RPMI7951 (cell line): ENCODE results near the gene ARHGDIG. TPM values are rescaled to one million over a fixed set of nuclear protein-coding genes. Genes with fewer than 3 reads are reported as not detected.
A peak's percentile ranks its signal among the peaks of the same experiment; 100 is the strongest.
"Not testable (repeated sequence)": the region's sequence is repeated elsewhere in the genome, so short reads cannot be mapped to it uniquely, and the experiment has no call there.

Experiments used
- DNase-seq: peaks from one replicate; pipeline ENCODE4 v3.0.0-alpha.2; 2012; ENCODE audit warnings: low read depth
- total RNA-seq: library from RNA; depleted of rRNA; stranded (reverse); fragments of >200 nt; shearing (Covaris generic); gene quantifications from 2 replicates; pipeline ENCODE4 v1.2.3, GENCODE V29; 2014

The ARHGDIG gene
- total RNA-seq, 1 experiment from 2014 or later, result not detected

DNA sequence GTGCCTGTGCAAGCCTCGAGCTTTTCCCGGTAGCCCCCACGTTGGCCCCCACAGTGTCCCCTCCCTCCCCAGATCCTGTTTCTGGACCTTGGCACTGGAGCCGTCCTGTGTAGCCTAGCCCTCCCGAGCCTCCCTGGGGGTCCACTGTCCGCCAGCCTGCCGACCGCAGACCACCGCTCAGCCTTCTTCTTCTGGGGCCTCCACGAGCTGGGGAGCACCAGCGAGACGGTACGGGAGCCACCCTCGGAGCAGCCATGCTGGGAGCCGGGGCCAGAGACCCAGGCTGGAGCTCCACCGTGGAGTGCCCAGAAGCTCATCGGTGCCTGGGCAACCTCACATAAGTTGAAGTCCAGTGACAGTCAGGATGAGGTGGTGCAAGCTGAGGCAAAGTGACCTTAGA is 16.4 kb upstream of the ARHGDIG start:
- DNase-seq, result no peak

DNA sequence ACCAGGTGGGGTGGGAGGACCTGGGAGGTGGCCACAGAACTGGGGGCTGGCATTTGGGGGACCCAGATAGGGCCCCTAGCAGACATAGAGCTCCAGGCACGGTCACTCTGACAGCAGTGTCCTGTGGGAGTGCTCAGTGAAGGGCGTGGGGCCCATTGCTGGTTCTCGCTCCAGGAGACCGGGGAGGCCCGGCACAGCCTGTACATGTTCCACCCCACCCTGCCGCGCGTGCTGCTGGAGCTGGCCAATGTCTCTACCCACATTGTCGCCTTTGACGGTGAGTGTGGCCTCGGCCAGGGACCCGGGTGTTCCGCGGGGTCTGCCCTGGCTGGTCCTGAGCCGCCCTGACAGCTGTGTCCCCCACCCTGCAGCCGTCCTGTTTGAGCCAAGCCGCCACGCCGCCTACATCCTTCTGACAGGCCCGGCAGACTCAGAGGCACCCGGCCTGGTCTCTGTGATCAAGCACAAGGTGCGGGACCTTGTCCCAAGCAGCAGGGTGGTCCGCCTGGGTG is 15.9 kb upstream of the ARHGDIG start:
- DNase-seq, result no peak

DNA sequence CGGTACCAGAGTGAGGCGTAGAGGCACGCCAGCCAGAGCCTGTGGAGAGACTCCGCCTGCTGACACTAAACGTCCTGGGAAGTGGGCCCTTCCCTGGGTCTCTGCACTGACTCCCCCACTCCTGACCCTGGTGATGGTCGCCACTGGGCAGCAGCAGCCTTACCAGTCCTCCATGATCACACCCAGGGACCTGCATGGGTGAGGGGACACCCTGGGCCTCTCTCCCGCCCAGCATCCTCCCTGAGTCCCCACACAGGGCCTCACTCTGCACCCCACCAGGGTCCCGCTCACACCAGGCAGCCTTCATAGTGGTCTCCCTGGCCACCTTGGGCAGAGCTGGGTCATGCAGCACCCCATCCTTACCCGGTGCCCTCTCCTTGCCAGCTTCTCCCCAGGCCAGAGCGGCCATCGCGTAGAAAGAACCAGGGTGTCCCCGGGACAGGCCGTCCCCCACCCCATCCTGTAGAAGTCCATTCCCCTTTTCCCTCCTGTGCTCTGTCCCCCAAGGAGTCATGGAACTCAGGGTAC is 15.3 kb upstream of the ARHGDIG start:
- DNase-seq, result no peak

DNA sequence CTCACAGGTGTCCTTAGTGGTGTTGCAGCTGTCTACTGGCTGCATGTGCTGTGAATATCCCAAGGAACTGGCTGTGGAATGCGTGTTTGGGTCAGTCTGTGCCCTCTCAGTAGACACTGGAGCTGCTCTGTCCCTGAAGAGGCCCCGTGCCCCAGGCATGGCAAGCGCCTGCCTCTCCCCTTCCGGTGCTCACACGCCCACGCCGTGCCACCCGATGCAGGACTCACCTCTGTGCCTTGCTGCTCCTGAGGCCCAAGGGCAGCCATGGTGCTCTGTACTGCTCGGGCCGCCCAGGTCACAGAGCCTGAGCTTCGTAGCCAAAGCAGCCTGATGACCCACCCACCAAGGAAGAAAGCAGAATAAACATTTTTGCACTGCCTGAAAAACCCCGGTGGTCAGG is 14.7 kb upstream of the ARHGDIG start:
- DNase-seq, result peak; percentile 11

DNA sequence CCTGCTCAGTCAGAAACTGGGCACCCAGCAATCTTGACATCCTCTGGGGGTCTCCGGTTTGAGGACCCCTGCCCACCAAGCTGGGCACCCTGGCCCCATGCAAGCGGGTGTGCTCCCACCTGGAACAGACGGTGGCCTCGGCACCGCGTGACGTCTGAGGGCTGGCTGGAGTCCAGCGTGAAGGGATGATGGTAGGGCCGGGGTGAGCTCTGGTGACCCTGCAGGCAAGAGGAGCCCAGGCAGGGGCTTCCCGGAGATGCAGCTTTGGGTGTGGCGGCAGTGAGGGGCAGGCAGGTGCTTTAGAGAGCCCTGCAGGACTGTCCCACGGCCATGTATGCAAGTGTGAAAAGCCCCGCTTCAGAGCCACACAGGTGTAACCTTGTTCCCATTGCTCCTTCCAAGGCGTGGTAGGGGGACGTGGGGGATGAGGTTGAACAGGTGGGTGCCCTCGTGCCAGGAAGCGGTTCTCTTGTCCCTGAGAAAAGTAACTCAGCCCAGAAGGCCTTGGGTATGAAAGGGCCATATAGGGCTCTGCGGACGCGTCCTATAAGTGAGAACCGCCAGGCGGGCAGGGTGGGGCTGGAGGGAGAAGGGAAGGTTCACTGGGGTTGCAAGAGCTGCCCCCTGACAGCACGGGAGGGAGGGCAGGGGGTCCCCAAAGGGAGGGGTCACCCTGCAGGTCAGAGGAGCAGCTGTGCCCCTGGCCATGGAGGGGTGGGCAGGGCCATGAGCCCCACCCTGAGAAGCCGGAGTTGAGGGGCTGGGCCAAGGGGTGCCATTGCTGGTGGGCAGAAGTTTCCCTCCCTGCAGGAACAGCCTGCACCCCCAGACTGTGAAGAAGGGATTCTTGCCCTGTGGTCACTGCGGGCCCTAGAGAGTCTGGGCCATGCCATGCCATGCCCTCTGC is 13.9 kb upstream of the ARHGDIG start:
- no peak for DNase-seq

DNA sequence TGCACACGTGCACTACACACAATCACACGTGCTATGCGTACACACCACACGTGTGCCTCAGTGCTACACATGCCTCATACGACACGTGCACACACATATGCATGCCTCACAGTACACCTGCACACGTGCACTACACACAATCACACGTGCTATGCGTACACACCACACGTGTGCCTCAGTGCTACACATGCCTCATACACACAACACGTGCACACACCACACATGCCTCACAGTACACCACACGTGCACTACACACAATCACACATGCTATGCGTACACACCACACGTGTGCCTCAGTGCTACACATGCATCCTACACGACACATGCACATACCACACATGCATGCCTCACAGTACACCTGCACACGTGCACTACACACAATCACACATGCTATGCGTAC is 12.8 kb upstream of the ARHGDIG start:
- not testable (repeated sequence) for DNase-seq

DNA sequence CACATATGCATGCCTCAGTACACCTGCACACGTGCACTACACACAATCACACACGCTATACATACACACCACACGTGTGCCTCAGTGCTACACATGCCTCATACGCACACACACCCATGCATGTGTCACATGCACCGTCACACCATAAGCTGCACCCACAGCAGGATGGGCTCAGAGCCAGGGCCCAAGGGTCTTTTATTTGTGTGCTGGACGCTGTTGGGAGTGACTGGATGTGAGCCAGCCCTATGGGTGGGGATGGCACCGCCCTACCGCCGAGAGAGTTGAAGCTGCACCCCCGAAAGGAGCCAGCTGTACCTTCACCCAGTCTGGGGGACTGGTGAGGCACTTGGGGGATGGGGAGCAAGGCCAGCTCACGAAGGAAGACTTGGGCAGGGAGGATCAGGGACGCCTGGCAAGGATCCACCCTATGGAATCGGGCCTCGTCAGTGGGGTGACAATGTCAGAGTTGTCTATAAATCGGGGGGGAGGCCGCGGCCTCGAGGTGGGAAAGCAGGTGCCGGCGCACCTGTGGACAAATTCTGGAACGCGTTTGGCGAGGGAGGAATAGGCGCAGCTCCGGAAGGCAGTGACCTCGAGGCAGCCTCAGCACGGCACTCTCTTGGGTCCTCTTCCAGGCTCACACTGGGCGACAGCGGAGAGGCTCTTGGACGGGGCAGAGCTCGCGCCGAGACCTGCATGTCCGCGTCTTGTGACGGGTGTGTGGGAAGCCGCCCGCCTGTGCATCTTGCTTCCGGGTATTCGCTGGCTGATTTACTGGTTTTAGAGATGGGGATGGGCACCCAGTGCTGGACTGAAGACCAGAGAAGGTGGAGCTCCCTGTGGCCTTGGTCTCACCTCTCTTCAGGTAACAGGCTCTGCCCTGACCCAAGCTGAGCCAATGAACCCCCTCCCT is 12.0 kb upstream of the ARHGDIG start:
- peak; percentile 3 for DNase-seq

DNA sequence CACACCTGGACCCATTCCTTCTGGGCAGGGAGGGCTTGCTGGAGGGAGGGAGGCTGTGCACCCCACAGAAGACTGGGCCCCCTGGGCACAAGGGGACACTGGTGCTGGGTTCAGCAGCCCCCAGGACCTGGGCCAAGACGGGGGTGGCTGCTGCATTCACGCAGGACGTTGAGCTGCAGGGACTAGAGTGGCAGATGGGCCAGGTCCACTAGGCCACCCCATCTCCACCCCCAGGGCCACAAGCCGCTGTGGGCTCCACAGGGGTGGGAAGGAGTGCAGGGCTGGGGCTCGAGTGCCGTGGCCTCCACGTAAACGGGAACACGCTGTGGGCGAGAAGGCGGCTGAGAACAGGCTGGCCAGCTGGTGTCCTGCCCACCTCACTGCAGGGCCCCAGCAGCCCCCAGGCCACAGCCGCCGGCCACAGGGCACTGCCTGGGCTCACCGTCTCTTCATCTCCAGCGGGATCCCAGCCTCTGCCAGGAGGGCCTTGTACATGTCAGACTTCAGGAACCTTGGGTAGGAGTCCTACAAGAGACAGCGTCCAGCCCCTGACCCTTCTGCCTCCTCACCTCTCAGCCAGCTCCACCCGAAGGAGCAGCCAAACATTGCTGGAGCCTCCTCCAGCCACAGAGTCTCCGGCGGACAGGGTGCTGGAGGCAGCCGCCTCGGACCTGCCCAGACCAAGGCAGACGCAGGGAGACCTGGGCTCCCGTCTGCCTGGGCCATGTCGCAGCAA is 11.2 kb upstream of the ARHGDIG start:
- DNase-seq, result no peak

DNA sequence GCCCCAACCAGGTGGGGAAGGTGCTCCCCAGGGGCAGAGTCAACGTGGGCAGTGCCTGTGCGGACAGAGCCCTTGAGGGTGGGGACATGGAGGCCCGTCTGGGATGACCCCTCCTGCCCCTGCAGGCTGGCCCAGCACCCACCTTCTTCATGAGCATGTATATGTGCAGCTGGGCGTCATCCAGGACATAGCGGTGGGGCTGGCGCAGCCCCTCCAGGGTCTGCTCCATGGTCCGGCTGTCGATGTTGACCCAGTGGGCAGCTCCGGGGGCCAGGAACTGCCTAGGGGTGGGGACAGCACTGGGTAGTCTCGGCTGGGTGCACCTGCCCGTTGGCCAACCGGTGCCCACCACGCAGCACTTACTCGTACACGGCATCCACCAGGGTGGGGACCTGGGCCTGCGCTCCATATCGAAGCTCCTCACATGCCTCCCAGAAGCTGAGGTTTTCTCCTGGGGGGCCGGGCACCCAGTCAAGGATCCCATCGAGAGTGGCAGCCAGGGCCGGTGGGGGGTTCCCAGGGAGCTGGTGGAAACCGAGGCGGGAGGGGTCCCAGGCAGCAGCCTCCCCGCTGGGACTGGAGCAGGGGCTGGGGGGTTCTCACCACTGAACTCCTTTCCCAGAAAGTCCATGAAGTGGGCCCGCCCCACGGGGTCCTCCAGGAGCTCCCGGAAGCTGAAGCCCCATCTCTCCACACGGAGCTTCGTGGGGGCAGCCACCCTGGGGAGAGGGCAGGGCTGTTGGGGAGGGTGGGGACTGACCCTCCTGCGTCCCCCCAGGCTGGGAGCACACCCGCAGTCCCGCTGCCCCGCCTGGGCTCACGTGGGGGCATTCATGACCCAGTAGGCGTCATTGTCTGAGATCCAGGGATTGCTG is 9.8 kb upstream of the ARHGDIG start:
- DNase-seq, result no peak

DNA sequence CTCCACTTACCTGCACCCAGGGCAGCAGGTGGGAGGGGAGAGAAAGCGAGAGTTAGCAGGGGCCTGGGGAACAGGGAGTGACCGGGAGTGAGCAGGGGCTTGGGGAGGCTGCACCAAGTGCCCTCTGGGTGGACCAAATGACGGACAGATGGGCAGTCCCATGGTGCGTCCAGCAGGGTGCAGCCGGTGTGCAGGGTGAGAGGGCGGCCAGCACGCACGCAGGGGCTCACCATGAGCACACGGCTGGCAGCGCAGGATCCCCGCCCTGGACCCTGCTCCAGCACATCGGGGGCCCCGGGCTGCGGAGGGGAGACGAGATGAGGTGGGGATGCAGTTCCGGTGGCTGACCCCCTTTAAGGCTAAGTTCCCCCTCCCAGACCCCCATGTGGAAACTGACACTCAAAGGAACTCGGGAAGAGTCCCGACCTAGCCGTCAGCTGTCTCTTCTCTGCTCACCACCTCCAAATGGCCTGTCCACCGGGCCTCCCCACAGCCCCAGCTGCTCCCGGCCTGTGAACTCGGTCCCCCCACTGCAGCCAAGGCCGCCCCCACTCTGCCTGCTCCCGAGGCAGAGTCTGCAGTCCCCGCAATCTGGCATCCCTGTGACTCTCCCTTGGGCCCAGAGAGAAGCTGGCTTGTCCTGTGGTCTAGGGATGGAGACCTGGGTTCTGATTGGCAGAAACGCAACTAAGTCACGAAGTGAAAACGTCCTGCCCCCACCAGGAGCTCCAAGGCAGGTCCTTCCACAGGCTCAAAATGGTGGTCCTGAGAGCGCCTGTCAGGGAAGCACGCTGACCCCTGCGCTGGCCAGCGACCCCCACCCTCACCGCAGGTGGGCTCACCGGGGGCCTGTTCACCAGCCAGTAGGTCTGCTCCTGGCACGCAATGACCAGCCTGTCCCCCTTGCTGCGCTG is 7.5 kb upstream of the ARHGDIG start:
- no peak for DNase-seq

DNA sequence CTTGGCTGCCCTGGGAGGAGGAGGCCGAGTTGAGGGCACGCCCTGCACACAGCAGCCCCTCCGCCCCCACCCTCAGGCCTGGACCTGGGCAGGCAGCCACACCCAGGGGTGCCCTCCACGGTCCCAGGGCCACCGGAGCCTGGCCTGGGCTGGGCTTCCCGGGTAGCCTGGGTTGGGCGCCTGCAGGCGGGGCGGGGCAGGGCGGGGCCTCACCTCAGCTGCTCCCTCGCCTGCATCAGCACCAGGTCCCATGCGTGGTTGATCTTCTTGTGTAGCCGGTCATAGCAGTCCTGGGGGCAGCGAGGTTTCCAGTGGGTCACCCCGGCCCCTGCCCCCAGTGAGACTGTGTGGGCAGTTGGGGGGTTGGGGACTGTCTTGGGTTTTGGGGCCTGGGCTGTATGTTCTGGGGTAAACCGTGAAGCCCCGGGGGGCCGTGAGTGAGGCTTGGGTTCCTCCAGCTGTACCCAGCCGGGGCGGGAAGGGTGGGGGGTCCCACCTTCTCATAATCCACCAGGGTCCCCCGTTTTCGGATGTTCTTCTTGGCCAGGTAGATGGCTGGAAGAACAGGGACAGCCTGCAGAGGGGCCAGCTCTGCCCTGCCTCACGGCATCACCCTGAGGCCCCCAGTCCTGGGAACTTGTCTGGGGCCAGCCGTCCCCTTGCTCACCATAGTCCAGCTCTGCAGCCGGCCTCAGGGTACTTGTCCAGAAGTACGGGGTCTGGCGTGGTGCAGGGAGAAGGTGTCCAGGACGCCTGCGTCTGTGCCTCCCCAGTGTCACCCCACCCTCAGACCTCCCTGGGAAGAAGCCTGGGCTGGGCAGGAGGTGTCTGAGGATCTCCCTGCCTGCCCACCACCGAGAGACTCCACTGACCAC is 6.6 kb upstream of the ARHGDIG start:
- DNase-seq, result no peak

DNA sequence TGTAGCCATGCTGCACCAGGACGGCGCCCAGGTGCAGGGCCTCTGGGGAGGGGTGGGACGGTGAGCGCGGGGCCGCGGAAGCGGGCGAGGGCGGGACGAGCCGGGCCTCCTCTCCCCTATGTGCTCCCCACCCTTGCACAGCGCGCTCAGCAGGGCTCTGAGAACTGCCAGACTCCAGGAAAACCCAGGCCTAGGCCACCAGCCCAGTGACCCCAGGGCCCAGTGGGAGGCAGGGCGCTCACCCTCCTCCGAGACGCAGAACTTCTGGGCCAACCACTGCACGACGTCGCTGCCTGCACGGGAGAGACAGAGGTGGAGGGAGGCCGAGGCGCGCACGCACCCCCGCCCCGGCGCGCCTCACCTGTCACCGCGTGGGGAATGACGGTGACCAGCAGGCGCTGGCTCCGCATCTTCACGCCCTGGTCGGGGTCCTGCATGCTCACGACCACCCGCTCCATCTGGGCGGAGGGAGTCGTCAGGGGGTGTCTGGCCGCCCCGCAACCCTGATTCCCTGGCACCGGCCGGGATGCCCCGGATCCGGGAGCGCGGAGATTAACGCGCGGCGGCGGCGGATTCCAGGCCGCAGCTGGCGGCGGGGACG is 5.2 kb upstream of the ARHGDIG start:
- no peak for DNase-seq

DNA sequence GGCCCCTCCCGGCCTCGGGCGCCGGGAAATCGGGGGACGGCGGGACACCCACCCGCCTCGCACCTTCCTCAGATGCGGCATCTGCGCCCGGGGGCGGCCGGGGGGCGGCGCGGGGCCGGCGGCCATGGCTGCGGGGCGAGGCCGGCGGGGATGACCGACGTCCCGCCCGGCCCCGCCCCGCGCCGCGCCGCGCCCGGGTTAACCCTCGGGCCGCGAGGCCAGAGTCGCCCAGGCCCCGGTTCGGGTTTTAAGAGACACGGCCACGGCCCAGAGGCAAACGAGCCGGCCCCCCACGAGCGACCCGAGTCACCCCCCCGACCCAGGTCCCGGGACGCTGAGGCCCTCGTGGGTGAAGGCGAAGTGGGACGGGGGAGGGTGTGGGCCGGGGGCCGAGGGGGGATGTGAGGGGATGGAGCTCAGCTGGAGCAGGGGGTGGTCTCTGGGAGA is 4.6 kb upstream of the ARHGDIG start, which contains the start of gene RGS11:
Gene RGS11 (minus strand): TSS at position 159 of the 447 bp plus-strand sequence. CDS start 33 bp downstream, at position 126.
- DNase-seq, result no peak

DNA sequence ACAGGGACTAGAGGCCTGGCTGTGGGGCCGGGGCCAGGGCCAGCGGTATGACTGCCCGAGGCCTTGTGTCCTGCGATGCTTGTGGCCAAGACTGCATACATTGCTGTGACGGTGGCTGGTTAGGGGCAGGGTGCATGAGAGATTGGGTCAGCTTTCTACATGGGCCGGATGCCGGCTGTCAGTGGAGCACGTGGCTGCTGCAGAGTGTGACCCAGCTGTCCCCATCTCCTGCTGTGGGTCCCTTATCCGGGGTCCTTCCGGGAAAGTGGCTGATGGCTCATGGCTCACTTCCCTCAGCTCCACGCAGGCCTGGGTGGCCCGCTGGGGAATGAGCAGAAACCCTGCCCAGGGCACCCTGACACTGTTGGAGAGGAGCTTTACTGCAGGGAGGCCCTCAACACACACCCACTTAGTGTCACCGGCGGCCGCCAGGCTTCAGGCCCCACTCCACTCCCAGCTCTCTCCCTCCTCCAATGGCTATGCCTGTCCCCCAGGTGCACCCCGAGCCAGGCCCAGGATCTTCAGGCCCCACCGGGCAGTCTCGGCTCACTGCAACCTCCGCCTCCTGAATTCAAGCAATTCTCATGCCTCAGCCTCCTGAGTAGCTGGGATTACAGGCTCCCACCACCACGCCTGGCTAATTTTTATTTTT is 3.8 kb upstream of the ARHGDIG start:
- DNase-seq, result peak; percentile 13

DNA sequence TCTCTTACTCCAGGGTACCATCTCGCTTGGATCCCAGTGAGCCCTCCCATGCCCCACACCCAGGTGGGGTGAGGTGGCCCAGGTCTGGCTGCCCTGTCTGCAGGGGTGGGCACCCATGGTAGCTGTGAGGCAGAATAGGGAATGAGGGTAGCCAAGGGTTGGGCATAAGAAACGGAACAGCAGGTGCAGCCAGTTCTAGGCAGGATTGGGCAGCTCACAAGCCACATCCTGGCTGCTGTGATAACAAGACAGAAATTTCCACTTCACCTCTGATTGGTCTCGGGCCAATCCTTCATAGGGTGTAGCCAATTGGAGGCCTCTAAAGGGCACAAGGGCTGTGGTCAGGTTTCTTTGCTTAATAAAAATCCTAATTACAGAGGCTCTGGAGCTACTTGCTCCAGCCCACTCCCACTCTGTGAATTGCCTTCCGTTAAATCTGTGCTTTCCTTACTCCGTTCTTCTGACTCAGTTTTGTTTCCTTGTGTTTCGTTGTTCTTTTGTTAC is 1.5 kb upstream of the ARHGDIG start:
- DNase-seq, result peak; percentile 25

DNA sequence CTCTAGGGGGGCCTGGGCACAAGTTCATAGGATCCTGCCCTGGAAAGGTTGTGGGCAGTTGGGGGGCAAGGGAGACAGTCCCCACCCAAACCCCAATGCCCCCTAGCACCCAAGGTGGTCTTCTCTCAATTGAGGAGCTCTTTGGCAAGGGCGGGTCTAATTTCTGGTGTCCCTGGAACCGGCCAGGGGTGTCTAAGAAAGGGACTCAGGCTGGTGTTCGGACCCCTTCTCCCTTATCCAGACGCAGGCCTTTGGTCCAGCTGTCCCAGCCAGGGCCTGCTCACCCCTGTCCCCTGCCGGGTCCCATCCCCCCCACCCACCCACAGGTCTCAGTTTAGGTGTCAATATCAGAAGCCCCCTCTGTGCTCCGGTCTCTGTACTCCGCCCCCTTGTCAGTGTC is 860 bp upstream of the ARHGDIG start:
- DNase-seq, result no peak

DNA sequence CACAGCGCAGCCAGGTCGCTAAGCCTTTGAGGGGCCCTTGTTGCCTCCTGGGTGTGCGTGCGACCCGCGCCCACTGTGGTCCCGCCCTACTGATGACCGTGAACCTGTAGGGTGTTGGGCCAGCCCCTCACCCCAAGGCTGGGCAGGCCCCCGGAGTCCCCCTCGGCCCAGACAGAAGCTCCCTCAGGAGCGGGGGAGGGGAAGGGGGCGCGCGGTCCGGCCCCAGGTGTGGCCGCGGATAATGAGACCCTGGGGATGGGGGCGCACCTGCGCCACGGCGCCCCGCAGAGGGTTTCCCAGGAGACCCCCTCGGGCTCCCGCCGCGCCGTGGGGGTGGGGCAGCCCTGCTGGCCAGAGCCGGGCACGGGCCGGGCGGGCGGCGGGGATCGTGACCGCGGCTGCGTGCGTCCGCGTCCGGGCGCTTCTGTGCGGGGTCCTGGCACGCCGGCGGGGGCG is 358 bp upstream of the ARHGDIG start:
- DNase-seq, result no peak
